Measurements from ENCODE around the gene CASP7. TPM values are rescaled to one million over a fixed set of nuclear protein-coding genes. Genes with fewer than 3 reads are reported as not detected.

The CASP7 gene
- total and polyA plus RNA-seq, 4 donors: 8.8 to 25.0 (median 11.4) TPM

DNA sequence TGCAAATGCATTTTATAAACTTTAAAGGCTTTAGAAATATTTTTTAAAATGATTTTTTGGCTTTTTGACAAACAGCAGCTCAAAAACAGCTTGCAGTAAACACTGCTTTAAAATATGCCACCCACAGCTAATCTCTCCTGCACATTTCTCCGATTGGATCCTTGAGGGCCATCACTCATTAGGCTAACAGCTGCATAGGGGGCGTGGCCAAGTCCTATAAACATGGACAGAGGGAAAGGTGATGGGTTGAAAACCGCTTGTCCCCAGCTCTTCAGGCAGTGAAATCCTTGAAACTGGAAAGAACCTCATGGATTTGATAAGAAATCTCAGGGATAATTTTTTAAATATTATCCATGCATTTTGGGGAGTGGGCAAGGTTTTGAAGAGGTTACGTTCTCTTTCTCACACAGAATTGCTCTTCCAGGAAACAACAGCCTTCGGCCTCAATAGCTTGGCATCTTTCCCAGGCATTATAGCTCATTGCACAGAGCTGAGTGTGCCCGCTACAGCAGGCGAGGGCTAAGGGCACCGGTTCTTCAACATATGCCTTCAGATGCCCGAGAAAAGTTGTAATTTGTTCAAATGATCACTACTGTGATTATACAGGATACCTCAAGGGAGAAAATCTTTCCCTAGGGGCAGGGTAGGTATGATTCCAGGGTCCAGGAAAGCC is 73.4 kb downstream of the CASP7 start:
- peaks cover 0 to 1% (median 0%) of the 10 kb centered on the region in 4 donors for H3K4me1 ChIP-seq (ENCODE audit: control insufficient read depth in 4 of 4, insufficient read depth in 4 of 4, low read length in 3 of 4)
- H3K27ac ChIP-seq (ENCODE audit: low read depth in 1 of 2, low read length in 2 of 2): no peak overlapping the region
- DNase-seq (ENCODE audit: low spot score): no peak
- H3K36me3 ChIP-seq (ENCODE audit: control insufficient read depth in 4 of 4, insufficient read depth in 3 of 4, low read depth in 1 of 4, low read length in 3 of 4): no peaks in the 10 kb centered on the region
- no peaks in the 10 kb centered on the region for H3K9me3 ChIP-seq (ENCODE audit: control insufficient read depth in 4 of 4, low read length in 3 of 4)
- TF ChIP-seq YY1 (IDR thresholded peaks at IDR 0.05) (no peak), RXRA (IDR thresholded peaks at IDR 0.05) (no peak), EGR1 (IDR thresholded peaks at IDR 0.05; ENCODE audit: low read depth in 2 of 2) (no peak), RAD21 (IDR thresholded peaks at IDR 0.05) (no peak), NR2F2 (IDR thresholded peaks at IDR 0.05) (no peak), SP1 (IDR thresholded peaks at IDR 0.05) (no peak), FOXA1 (IDR thresholded peaks at IDR 0.05) (no peak), FOXA2 (IDR thresholded peaks at IDR 0.05) (no peak), GABPA (IDR thresholded peaks at IDR 0.05 in 1 of 2, conservative IDR thresholded peaks at IDR 0.05 in 1 of 2) (no peak)
- TF ChIP-seq, protein P1, sequence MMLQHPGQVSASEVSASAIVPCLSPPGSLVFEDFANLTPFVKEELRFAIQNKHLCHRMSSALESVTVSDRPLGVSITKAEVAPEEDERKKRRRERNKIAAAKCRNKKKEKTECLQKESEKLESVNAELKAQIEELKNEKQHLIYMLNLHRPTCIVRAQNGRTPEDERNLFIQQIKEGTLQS (IDR thresholded peaks at IDR 0.05): no peak
- TF ChIP-seq, protein P2, sequence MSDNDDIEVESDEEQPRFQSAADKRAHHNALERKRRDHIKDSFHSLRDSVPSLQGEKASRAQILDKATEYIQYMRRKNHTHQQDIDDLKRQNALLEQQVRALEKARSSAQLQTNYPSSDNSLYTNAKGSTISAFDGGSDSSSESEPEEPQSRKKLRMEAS (IDR thresholded peaks at IDR 0.05): no peak
- TF ChIP-seq, protein P3, sequence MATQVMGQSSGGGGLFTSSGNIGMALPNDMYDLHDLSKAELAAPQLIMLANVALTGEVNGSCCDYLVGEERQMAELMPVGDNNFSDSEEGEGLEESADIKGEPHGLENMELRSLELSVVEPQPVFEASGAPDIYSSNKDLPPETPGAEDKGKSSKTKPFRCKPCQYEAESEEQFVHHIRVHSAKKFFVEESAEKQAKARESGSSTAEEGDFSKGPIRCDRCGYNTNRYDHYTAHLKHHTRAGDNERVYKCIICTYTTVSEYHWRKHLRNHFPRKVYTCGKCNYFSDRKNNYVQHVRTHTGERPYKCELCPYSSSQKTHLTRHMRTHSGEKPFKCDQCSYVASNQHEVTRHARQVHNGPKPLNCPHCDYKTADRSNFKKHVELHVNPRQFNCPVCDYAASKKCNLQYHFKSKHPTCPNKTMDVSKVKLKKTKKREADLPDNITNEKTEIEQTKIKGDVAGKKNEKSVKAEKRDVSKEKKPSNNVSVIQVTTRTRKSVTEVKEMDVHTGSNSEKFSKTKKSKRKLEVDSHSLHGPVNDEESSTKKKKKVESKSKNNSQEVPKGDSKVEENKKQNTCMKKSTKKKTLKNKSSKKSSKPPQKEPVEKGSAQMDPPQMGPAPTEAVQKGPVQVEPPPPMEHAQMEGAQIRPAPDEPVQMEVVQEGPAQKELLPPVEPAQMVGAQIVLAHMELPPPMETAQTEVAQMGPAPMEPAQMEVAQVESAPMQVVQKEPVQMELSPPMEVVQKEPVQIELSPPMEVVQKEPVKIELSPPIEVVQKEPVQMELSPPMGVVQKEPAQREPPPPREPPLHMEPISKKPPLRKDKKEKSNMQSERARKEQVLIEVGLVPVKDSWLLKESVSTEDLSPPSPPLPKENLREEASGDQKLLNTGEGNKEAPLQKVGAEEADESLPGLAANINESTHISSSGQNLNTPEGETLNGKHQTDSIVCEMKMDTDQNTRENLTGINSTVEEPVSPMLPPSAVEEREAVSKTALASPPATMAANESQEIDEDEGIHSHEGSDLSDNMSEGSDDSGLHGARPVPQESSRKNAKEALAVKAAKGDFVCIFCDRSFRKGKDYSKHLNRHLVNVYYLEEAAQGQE (IDR thresholded peaks at IDR 0.05): no peak
- TF ChIP-seq, protein P4, sequence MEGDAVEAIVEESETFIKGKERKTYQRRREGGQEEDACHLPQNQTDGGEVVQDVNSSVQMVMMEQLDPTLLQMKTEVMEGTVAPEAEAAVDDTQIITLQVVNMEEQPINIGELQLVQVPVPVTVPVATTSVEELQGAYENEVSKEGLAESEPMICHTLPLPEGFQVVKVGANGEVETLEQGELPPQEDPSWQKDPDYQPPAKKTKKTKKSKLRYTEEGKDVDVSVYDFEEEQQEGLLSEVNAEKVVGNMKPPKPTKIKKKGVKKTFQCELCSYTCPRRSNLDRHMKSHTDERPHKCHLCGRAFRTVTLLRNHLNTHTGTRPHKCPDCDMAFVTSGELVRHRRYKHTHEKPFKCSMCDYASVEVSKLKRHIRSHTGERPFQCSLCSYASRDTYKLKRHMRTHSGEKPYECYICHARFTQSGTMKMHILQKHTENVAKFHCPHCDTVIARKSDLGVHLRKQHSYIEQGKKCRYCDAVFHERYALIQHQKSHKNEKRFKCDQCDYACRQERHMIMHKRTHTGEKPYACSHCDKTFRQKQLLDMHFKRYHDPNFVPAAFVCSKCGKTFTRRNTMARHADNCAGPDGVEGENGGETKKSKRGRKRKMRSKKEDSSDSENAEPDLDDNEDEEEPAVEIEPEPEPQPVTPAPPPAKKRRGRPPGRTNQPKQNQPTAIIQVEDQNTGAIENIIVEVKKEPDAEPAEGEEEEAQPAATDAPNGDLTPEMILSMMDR (IDR thresholded peaks at IDR 0.05; ENCODE audit: low read depth, low read length, missing input control): no peak
- H3K27me3 ChIP-seq (ENCODE audit: control insufficient read depth in 4 of 4, insufficient read depth in 4 of 4, low read length in 3 of 4): no peaks in the 10 kb centered on the region
- no peak overlapping the region for H3K9ac ChIP-seq (ENCODE audit: low read depth in 1 of 2, low read length in 2 of 2)
- H3K4me3 ChIP-seq (ENCODE audit: low read depth in 1 of 3, low read length in 3 of 3): no peak overlapping the region
- 72% methylated on average over 9 of the region's 9 CpGs for WGBS

DNA sequence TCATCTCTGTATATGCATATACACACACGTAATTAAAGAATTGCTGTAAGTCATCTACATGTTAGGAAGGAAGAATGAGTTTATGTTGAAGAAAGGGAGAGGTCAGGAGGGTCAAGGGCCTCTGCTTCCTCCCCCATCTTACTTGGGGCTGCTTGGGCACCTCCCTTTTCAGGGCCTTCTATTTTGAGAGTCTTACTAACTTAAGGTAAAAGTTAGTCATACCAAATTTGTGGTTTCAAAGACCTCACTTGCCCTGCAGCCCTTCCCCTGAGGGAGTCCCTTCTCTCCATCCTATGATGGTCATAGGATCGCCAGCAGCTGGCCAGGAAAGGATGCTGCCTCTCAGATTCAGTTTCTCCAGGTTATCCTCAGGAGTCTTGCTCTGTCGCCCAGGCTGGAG is 74.4 kb downstream of the CASP7 start:
- H3K4me1 ChIP-seq (ENCODE audit: control insufficient read depth in 4 of 4, insufficient read depth in 4 of 4, low read length in 3 of 4): no peaks in the 10 kb centered on the region
- H3K27ac ChIP-seq (ENCODE audit: low read depth in 1 of 2, low read length in 2 of 2): no peak overlapping the region
- no peak for DNase-seq (ENCODE audit: low spot score)
- no peaks in the 10 kb centered on the region for H3K27me3 ChIP-seq (ENCODE audit: control insufficient read depth in 4 of 4, insufficient read depth in 4 of 4, low read length in 3 of 4)
- WGBS: 88% methylated on average over 3 of the region's 3 CpGs
- H3K36me3 ChIP-seq (ENCODE audit: control insufficient read depth in 4 of 4, insufficient read depth in 3 of 4, low read depth in 1 of 4, low read length in 3 of 4): no peaks in the 10 kb centered on the region
- H3K9ac ChIP-seq (ENCODE audit: low read depth in 1 of 2, low read length in 2 of 2): no peak overlapping the region
- H3K4me3 ChIP-seq (ENCODE audit: low read depth in 1 of 3, low read length in 3 of 3): no peak overlapping the region
- H3K9me3 ChIP-seq (ENCODE audit: control insufficient read depth in 4 of 4, low read length in 3 of 4): no peaks in the 10 kb centered on the region
- TF ChIP-seq EGR1 (IDR thresholded peaks at IDR 0.05; ENCODE audit: low read depth in 2 of 2) (no peak), FOXA1 (IDR thresholded peaks at IDR 0.05) (no peak), RAD21 (IDR thresholded peaks at IDR 0.05) (no peak), GABPA (IDR thresholded peaks at IDR 0.05 in 1 of 2, conservative IDR thresholded peaks at IDR 0.05 in 1 of 2) (no peak), RXRA (IDR thresholded peaks at IDR 0.05) (no peak), JUND (IDR thresholded peaks at IDR 0.05) (no peak), TAF1 (conservative IDR thresholded peaks at IDR 0.05) (no peak), HNF4A (conservative IDR thresholded peaks at IDR 0.05) (no peak)
- TF ChIP-seq, protein P4 (IDR thresholded peaks at IDR 0.05; ENCODE audit: low read depth, low read length, missing input control): no peak
- TF ChIP-seq, protein P2 (IDR thresholded peaks at IDR 0.05): no peak
- TF ChIP-seq, protein P1 (IDR thresholded peaks at IDR 0.05): no peak
- TF ChIP-seq, protein P3 (IDR thresholded peaks at IDR 0.05): no peak

All from liver (tissue), 9 donors.